ENCODE results near the gene ATG13. TPM values are rescaled to one million over a fixed set of nuclear protein-coding genes. Genes with fewer than 3 reads are reported as not detected.
A peak's percentile ranks its signal among the peaks of the same experiment; 100 is the strongest.

Gene ATG13
- total RNA-seq, 1 donor from 2014 or later, result 54.4 TPM

GRCh38 chr11:46633291-46634217 lies 16.2 kb downstream of the ATG13 start:
- Histone ChIP-seq H3K4me1 (no peaks in the 10 kb centered on the region), H3K9me3 (no peaks in the 10 kb centered on the region), H3K4me3 (no peak overlapping the region), H3K36me3 (peaks cover 56% of the 10 kb centered on the region), H3K27ac (no peak overlapping the region), H3K27me3 (ENCODE audit: low read depth) (no peaks in the 10 kb centered on the region)
- ATAC-seq, result peak; percentile 43 to 59
- intact Hi-C loops (cut with DNase I), result no loop called here
- TF ChIP-seq CTCF (IDR thresholded peaks at IDR 0.05), result no peak
- DNase-seq, result peak; percentile 55

- H3K27me3 ChIP-seq (ENCODE audit: low read depth), result no peaks in the 10 kb centered on the region
- H3K36me3 ChIP-seq, result peaks cover 50% of the 10 kb centered on the region
Observed at GRCh38 chr11:46635557-46636139, 18.3 kb downstream of the ATG13 start.

GRCh38 chr11:46637546-46637945 lies 20.2 kb downstream of the ATG13 start:
- Histone ChIP-seq H3K27me3 (ENCODE audit: low read depth) (no peaks in the 10 kb centered on the region), H3K4me3 (no peak overlapping the region), H3K4me1 (no peaks in the 10 kb centered on the region), H3K27ac (no peak overlapping the region), H3K36me3 (peaks cover 44% of the 10 kb centered on the region), H3K9me3 (no peaks in the 10 kb centered on the region)
- DNase-seq (no peak), ATAC-seq (no peak)
- no peak for TF ChIP-seq CTCF (IDR thresholded peaks at IDR 0.05)
- intact Hi-C loops (cut with DNase I), result no loop called here

More at GRCh38 chr11:46635557-46636139, 18.3 kb downstream of the ATG13 start:
- no peak for ATAC-seq
- intact Hi-C loops (cut with DNase I), result no loop called here
- Histone ChIP-seq H3K27ac (no peak overlapping the region), H3K4me3 (no peak overlapping the region), H3K9me3 (no peaks in the 10 kb centered on the region), H3K4me1 (no peaks in the 10 kb centered on the region)
- no peak for TF ChIP-seq CTCF (IDR thresholded peaks at IDR 0.05)
- DNase-seq, result no peak

- no peaks in the 10 kb centered on the region for H3K27me3 ChIP-seq (ENCODE audit: low read depth)
- no peaks in the 10 kb centered on the region for H3K4me1 ChIP-seq
- no peak for ATAC-seq
- no peak overlapping the region for H3K4me3 ChIP-seq
- DNase-seq, result no peak
- no peaks in the 10 kb centered on the region for H3K9me3 ChIP-seq
- no peak for TF ChIP-seq CTCF (IDR thresholded peaks at IDR 0.05)
- intact Hi-C loops (cut with DNase I), result no loop called here
- no peak overlapping the region for H3K27ac ChIP-seq
- H3K36me3 ChIP-seq, result peaks cover 47% of the 10 kb centered on the region
Observed at GRCh38 chr11:46639197-46639839, 22.0 kb downstream of the ATG13 start.

GRCh38 chr11:46640036-46640788 lies 22.9 kb downstream of the ATG13 start:
- intact Hi-C loops (cut with DNase I), result no loop called here
- Histone ChIP-seq H3K27ac (no peak overlapping the region), H3K9me3 (no peaks in the 10 kb centered on the region), H3K4me3 (no peak overlapping the region), H3K4me1 (no peaks in the 10 kb centered on the region), H3K36me3 (peaks cover 56% of the 10 kb centered on the region), H3K27me3 (ENCODE audit: low read depth) (no peaks in the 10 kb centered on the region)
- no peak for TF ChIP-seq CTCF (IDR thresholded peaks at IDR 0.05)
- ATAC-seq (no peak), DNase-seq (no peak)
